T follicular helper cell (primary cell): Measurements from ENCODE around the gene KRCC1.
"Not testable (repeated sequence)": the region's sequence is repeated elsewhere in the genome, so short reads cannot be mapped to it uniquely, and the experiment has no call there.

Source experiments
- DNase-seq: peaks from one replicate; pipeline ENCODE4 v3.0.0-alpha.2; 2020; ENCODE audit warnings: low read depth

Gene KRCC1

DNA sequence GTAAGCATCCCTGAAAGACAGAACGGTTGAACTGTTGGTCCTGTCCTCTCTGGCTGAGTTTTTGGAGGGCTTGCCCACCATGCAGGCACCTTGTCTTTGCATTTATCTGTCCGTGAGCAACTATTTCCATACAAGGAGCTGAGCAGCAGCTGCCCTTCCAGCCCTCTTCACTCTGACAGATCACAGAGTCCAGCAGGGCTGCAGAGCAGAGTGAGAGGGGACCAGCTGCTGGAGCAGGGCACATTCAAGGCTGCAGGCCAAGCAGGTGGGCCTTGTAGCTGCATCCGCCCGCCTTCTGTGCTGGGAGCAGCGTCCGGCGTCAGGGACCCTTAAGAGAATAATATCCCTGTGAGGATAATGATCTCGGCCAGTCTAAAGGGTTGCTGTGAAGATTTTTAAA is 21.5 kb upstream of the KRCC1 start:
- DNase-seq, result no peak

DNA sequence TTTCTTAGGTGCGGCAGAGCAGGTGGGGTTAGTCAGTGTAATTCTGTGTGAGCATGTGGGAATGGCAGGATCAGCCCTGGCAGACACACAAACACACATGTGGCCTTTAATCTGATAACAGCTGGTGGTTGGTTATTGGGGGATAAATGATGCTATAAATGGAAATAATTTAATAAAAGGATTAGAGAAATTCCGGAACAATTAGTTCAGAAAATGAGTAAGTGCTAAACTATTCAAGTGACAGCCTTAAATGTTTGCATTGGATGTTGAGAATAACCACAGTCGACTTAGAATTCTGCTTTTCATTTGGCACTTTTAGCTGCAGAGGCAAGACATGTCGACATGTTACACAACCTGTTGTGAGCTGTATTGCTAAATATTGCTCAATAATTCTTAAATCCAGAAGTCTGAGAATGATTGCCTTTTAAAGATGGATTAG is 19.3 kb upstream of the KRCC1 start:
- no peak for DNase-seq

DNA sequence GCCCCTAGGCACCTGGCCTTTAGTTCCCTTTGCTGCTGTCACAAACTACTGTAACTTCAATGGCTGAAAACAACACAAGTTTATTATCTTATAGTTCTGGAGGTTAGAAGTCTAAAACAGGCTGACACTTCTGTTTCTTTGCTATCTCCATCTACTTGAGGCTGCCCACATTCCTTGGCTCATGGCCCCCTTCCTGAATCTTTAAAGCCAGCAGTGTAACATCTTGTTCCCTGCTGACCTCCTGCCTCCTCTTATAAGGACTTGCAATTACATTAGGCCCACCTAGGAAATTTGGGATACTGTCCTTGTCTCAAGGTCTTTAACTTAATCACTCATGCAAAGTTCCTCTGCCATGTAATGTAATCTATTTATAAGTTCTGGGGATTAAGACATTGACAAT is 18.6 kb upstream of the KRCC1 start:
- DNase-seq, result no peak

DNA sequence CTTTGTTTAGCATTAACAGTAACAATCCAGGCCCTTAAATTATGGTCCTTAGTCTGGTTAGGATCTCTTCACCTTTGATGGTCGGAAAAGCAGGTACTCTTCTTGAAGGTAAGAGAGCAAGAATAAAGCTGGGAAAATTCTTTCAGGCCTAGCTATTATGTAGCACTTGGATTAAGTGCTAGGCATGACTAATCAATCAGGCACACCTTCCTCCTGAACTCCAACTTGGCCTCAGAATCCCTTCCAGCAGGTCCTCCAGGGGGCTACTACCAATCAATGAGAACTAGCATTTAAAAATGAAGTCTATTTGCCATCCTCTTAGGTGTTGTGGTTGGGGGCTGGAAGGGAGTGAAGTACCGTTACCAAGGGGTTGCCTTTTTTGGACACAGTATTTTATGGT is 15.8 kb upstream of the KRCC1 start:
- DNase-seq, result no peak

DNA sequence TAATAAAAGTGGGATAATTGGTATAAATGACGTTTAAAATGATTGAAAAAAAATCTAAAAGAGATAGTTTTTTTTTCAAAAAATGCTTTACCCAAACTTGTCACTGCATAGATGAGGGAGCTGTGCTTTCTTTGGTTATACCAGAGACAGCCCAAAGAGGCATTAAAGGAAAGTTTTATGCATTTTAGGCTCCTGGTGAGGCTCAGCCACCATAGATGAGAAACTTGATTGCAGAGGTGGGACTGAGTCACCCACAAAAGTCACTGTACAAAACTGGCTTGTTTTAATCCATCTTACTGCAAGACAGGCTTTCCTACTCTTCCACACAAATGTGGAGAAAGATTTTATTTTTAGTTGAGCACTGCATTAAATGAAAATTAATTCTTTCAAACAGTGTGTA is 14.5 kb upstream of the KRCC1 start:
- DNase-seq, result no peak

DNA sequence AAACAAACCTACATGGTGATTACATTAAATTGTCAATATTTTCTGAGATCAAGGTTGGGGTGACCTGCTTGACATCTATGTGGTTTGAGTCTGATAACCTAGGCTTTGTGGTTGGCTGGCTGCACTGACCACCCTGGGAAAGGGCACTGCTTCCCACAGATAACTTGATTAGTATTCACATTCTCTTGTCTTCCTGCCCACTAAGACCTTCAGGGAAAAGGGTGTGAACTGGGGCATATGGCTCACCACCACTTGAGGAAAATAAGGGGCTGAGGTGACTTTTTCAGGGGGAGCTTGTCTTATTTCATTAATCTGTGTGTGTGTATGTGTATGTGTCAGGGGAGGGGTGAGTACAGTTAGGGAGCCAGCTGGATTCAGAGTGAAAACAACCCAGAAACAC is 13.5 kb upstream of the KRCC1 start:
- no peak for DNase-seq

DNA sequence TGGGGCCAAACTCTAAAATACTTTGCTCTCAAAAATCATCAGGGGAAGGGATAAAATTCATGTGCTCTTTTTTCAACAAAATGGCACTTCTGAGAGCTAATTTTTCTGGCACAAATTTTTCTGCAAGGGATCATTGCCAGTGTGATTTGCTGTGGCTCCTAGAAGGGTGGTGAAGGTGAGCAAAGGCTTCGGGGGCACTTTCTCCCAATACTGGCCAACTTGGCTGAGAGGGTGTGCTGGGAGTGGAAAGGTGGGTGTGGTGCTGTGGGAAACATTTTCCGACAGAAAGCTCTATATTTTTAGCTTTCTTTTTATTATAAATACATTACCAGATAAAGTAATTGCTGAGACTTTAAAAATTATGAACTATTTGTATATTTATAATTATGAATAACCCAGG is 12.5 kb upstream of the KRCC1 start:
- no peak for DNase-seq

DNA sequence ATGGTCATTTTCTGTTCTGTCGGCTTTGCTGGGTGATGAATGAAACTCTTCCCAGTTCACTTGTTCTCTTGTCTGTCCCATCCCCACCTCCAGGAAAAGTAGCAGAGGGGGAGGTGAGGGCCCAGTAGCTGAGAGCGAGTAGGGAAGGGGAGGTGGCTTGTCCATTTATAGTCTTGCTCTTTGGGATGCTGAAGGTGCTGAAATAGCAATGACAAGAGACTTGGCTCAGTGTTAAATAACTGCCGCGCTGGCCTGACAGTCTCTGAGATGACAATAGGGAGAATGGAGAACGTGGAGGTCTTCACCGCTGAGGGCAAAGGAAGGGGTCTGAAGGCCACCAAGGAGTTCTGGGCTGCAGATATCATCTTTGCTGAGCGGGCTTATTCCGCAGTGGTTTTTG is 12.0 kb upstream of the KRCC1 start, which contains the start of gene SMYD1:
Gene SMYD1, plus strand, starts transcription at position 228 of the 400 bp plus-strand sequence. Its CDS starts 40 bp downstream, at position 268.
- no peak for DNase-seq

DNA sequence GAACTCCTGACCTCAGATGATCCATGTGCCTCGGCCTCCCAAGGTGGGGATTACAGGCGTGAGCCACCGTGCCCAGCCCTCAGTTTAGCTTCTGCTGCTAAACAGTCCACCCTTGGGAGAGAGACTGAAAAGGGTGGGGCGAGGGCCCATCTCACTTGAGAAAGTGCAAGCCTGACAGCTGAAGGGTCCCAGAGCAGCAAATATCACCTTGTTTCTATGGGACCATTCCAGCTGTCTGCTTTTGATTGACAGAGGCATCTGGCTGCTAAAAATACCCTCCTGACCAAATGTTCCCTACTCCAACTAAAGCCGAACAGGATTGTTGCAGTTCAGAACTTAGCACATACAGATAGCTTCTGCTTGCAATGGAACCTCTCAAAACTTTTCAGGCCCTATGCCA is 11.6 kb upstream of the KRCC1 start:
- DNase-seq, result no peak

DNA sequence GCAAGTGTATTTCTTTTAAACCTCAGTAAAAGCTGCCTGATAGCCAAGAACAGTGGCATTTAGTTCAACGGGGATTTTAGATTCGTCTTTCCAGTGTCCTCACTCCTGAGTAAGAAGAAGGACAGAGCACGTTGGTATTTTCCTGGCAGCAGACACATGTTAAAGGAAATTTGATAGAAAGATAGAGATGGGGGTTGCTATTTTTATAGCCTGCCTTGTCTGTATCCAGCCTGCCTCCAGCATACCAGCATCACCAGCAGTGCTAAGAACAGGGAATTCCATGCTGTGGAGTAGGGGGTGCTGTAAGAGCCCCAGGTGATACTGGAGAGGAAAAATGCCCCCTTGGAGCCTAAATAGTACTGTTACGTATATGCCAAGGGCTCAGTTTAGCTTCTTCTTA is 11.0 kb upstream of the KRCC1 start:
- DNase-seq, result no peak

DNA sequence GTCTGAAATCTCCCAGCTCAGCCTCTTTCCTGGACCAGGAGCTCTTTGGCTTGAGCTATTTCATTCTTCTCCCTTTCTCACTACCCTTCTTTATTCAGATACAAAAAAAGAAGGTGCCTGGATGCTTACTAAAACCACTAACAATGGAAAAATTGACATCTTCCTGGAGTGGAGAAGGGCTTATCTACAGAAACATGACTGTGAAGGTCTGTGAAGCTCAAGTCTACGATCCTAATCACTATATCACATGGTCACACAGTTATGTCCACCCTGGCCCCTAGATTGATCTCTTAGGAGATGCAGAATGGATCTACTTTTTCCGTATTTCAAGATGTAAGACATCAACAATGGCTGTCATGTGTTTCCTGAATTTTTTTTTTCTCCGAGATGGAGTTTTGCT is 5.7 kb upstream of the KRCC1 start:
- no peak for DNase-seq

DNA sequence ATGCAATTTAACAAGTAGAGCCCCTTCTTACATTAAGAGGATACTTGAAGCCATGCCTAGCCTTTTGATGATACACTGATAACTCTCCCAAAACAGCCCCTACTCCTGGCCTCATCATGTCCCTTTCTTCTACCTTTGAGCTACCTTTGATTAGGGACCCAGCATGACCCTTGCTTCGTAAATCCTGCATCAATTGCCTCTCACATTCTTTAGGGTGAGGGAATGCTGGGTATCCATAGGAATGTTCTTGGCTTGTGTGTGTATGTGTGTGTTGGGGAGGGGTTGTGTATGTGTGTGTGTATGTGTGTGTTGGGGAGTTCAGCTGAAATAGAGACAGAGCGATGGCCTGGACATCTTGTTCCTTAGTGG is 5.3 kb upstream of the KRCC1 start:
- no peak for DNase-seq

DNA sequence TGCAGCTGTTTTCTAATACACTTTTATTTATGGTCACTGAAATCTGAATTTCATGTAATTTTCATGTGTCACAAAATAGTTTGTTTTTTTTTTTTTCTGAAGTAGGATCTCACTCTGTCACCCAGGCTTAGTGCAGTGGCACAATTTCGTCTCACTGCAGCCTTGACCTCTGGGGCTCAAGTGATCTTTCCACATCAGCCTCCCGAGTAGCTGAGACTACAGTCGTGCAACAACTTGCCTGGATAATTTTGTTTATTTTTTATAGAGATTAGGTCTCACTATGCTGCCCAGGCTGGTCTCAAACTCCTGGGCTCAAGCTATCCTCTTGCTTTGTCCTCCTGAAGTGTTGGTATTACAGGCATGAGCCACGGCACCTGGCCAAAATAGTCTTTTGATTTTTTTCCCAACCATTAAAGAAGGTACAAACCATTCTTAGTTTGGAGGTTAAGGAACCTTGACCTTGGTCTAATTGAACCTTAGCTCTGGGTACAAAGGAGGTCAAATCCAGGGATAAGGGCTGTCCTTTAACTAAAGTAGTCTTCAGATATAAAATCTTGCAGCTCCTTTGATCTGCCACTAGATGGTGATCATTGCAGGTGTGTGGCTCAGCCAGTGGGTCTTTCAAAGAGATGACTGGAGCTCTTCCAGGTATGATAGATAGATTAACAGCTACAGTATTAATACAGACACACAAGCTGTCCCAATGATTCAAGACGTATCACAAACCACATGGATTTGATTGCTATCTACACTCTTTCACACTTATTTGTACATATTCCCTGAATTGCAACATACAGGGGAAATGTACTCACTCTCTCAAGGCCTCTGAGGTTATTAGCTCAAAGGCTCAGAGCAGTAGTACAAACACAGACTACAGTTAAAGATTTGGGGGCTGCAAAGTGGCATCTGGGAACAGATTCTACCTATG is 4.7 kb upstream of the KRCC1 start:
- no peak for DNase-seq

DNA sequence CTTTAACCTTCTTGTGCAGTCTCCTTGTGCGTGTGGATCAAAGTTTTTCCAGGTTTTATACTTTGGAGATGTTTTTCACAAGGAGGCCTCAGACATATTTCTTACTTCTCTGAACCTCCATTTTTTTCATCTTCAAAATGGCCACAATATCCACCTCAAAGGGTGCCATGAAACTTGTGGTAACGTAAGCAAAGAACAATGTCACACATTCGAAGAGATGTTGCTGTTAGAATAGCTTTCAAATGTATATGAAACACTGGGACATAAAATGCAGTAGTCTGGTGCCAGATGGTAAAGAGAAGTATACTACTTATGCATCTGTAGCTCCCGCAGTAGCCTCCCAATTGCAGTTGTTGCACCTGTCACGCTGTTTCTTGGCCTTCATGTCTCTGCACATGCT is 2.6 kb upstream of the KRCC1 start:
- no peak for DNase-seq

DNA sequence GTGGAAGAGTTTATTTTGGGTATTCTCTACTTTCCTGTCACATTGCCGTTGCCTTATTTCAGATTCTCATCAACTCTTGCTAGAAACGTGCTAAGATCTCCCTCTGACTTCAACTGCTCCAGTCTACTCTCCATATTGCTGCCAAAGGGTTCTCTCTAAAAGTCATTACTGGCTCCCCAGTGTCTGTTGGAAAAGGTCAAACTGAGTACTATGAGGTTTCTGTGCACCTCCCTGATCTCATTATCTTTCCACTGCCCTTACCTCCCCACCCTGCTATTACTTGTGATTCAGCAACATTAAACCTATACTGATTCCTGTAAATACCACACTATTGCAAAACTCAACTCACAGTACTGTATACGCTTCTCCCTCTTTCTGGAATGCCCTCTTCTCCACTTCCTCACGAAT is 1.9 kb upstream of the KRCC1 start:
- no peak for DNase-seq

DNA sequence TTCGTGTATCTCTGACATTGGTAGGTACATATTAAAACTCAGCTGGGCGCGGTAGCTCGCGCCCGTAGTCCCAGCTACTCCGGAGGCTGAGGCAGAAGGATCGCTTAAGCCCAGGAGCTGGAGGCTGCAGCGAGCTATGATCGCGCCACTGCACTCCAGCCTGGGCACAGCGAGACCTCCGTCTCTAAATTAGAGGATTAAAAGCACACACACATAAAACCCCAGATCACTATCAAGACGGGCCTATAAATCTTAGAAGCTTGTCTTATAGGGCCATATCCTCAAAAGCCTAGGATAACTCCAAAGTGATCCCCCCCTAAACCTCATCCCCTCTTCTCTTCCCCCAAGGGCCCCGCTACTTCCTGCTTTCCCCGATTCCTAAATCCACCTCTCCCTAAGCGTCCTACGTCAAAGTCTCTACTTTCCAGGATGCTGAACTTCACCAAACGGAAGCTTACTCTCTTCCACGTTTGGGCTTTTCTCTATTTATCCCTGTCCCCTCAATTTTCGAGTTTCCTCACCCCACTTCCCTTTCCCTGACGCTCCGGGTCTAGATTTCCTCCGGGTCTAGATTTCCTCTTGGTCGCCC is 707 bp downstream of the KRCC1 start:
- no peak for DNase-seq

DNA sequence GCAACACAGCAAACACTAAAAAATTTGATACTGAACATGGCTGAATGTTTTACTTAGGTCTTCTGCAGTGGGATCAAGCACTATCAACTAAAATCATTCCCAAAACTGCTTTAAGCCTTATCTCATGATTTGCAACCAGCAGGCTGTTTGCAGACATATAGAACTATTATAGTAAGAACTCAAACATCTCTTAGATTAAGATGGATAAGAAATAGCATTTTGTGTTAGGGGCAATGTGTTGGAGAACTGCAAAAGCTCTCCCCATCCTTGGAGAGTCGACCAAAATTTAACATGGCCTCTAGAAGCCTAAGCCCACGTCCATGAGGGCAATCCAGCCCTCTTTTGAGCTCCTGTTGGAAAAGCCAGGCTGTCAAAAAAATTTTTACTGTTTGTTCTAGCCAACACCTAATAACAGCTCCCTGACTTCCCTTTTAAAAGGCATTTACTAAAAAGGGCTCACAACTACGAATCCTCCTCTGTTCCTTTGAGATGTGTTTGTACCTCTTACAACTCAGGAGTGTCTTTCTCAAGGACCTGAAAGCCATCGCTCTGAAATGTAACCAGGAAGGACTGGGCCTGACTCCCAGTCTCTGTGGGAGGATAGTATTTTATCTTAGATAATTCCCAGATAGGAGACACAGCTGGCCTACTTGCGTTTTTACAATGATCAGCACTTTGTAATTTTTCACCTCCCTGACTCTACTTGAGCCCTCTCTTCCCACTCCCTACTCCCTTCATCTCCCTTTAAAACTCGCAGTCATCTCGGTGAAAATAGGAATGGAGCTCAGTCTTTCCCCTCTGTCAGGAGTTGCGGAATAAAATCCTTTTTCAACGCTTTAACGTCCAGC is 1.4 kb downstream of the KRCC1 start:
- no peak for DNase-seq

DNA sequence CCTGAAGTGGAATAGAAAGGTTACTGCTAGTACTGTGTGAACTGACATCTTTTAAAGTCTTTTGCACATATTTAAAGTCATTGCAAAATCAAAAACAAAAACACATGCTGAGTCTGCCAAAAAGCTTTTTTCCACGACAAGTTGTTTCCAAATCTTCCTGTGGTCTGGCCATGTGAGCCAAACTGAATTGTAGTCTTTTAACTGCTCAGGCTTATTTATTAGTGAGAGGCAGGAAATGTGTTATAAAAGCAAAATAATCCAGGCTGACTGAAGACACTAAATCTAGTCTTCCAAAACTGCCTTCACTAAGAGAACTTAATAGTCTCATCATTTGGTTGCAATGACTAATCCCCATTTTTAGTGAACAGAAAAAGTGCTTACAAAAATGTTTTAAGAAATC is 2.3 kb downstream of the KRCC1 start:
- no peak for DNase-seq

DNA sequence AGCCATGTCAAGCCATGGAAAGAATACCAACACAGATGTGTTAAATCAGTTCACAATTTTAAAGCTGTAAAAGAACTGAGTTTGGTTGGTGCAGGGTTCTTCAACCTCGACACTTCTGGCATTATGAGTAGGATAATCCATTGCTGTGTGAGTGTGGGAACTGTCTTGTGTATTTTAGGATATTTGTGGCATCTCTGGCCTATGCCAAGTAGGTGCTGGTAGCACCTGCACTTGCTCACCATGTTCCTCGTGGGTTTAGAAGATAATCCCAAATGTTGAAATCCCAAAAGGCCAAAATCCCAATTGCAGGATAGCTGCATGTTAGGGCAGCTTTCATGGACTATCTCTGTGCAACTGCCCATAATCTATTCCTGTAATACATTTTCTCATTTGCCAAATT is 3.8 kb downstream of the KRCC1 start:
- DNase-seq, result no peak

DNA sequence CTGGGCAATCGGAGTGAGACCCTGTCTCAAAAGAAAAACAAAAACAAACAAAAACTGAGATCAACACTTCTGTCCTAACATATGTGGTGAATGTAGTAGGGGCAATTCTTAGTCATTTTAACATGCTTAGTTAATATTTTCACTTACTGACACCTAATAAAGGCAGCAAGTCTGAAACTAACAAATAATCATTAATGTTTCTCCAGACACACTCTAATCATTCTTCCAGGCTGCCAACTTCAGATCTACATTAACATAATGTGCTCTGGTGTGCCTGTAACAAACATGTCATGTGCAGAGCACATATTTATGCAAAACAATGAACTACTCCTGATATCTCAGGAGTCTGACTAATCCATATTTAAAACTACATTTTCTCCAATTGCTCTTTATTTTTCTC is 6.0 kb downstream of the KRCC1 start:
- no peak for DNase-seq

DNA sequence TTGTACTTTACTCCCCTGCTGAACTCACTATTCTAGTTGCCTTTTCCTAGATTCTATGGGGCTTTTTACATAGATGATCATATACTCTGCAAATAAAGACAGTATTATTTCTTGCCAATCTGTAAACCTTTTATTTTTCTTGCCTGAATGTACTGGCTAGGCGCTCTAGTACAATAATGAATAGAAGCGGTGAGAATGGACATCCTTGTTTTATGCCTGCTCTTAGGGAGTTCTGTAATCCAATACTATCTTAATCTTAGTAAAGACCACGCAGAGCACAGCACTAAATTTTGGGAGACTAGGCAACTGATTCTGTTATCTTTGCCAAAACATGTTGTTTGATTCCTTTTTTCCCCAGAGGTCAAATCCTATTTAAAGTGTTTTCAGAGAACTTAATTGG is 7.0 kb downstream of the KRCC1 start:
- no peak for DNase-seq

DNA sequence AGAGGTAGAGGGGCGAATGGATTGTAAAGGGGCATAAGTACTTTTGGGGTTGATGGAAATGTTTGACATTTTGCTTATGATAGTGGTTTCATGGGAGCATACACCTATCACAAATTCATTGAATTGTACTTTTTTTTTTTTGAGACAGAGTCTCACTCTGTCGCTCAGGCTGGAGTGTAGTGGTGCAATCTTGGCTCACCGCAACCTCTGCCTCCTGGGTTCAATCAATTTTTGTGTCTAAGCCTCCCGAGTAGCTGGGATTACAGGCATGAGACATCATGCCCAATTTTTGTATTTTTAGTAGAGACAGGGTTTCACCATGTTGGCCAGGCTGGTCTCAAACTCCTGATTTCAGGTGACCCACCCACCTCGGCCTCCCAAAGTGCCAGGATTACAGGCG is 10.0 kb downstream of the KRCC1 start:
- DNase-seq, result not testable (repeated sequence)

DNA sequence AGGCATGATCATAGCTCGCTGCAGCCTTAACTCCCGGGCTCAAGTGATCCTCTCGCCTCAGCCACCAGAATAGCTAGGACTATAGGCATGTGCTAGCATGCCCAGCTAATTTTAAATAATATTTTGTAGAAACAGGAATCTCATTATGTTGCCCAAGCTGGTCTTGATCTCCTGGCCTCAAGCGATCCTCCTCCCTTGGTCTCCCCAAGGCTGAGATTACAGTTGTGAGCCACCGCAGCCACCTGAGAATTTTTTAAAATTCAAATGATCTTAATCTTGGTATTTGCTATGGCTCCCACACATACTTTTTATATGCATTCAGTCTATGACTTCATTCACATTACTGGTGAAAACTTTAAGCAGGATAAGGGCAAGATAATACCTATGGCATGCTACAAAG is 13.1 kb downstream of the KRCC1 start:
- DNase-seq, result no peak
